ENCODE measurements around the gene PPP2R3A.

- no peak for TF ChIP-seq CTCF (IDR thresholded peaks at IDR 0.05)
- TF ChIP-seq POLR2A (IDR thresholded peaks at IDR 0.05): no peak
These were observed 49.2 kb upstream of the PPP2R3A start for GRCh38 chr3:135916310-135916709.
